ENCODE data around the gene CD68. TPM values are rescaled to one million over a fixed set of nuclear protein-coding genes. Genes with fewer than 3 reads are reported as not detected.

Gene CD68
- total and polyA plus RNA-seq, 7 donors, result 24.6 to 161 (median 56.4) TPM

- Histone ChIP-seq H3K36me3 (peaks cover 0 to 13% (median 5%) of the 10 kb centered on the region in 4 donors), H3K9me3 (no peaks in the 10 kb centered on the region), H3K4me3 (no peak within 1 kb of the TSS), H3K4me1 (peaks cover 0 to 17% (median 14%) of the 10 kb centered on the region in 4 donors), H3K27me3 (no peaks in the 10 kb centered on the region), H3K27ac (no peak within 1 kb of the TSS)
- DNase-seq, result no peak
- WGBS, 2 donors, result 65 to 86% methylated on average over 13 of the region's 13 CpGs
- TF ChIP-seq POLR2A (IDR thresholded peaks at IDR 0.05) (no peak), POLR2AphosphoS5 (IDR thresholded peaks at IDR 0.05) (no peak), CTCF (IDR thresholded peaks at IDR 0.05) (no peak), EP300 (IDR thresholded peaks at IDR 0.05) (no peak)
- intact Hi-C loops (cut with DNase I), result no loop called here
Measured at GRCh38 chr17:7629939-7630571, 50.6 kb downstream of the CD68 start, which contains the start of gene SHBG. TSS of gene SHBG (plus strand) at chr17:7630135. CDS start at chr17:7630173, 38 bp downstream.

Small RNA genes within 50 kb of the gene (small RNA-seq; reads per million reads assigned to genes)
- gene CD68, result 0 reads per million in 3 donors
- 0 reads per million in 3 donors for gene RF00019
- 0 reads per million in 3 donors for gene SNORA48
- gene SNORD10, result 0 reads per million in 3 donors

Other genes with a start within 250 kb of the CD68 start
- 1 to 10 TPM; 1.1 to 3.9 (median 2.9) TPM for gene ACAP1, start 243.1 kb upstream of the CD68 start, total RNA-seq
- gene ACAP1, start 243.1 kb upstream of the CD68 start, polyA plus RNA-seq, result 10 to 100 TPM in 1 of 3 donors, 1 to 10 TPM in 2; 1.2 to 55.8 (median 1.4) TPM
- 1 to 10 TPM; 4.4 to 6.4 (median 5.5) TPM for gene KCTD11, start 227.5 kb upstream of the CD68 start, total RNA-seq
- gene KCTD11, start 227.5 kb upstream of the CD68 start, polyA plus RNA-seq, result 10 to 100 TPM in 1 of 3 donors, 1 to 10 TPM in 2; 6.2 to 11.7 (median 9.0) TPM
- not detected for gene TMEM95, start 224.5 kb upstream of the CD68 start, total RNA-seq
- gene TMEM95, start 224.5 kb upstream of the CD68 start, polyA plus RNA-seq, result not detected
- gene TNK1, start 198.5 kb upstream of the CD68 start, total RNA-seq, result 1 to 10 TPM; 2.1 to 5.4 (median 3.4) TPM
- gene TNK1, start 198.5 kb upstream of the CD68 start, polyA plus RNA-seq, result 10 to 100 TPM in 2 of 3 donors, 1 to 10 TPM in 1; 8.4 to 14.6 (median 10.4) TPM
- gene PLSCR3, start 185.1 kb upstream of the CD68 start, total RNA-seq, result 10 to 100 TPM; 10.4 to 18.3 (median 14.2) TPM
- gene PLSCR3, start 185.1 kb upstream of the CD68 start, polyA plus RNA-seq, result 10 to 100 TPM; 11.6 to 27.2 (median 18.0) TPM
- 100 to 1,000 TPM in 2 of 4 donors, 10 to 100 TPM in 2; 19.0 to 152 (median 99.7) TPM for gene TMEM256, start 175.5 kb upstream of the CD68 start, total RNA-seq
- 100 to 1,000 TPM; 150 to 357 (median 235) TPM for gene TMEM256, start 175.5 kb upstream of the CD68 start, polyA plus RNA-seq
- gene NLGN2, start 171.8 kb upstream of the CD68 start, total RNA-seq, result 10 to 100 TPM in 2 of 4 donors, 1 to 10 TPM in 2; 6.8 to 18.8 (median 10.4) TPM
- 1 to 10 TPM in 1 of 3 donors, under 1 TPM in 2; 0.60 to 8.9 (median 0.69) TPM for gene NLGN2, start 171.8 kb upstream of the CD68 start, polyA plus RNA-seq
- not detected for gene SPEM1, start 159.3 kb upstream of the CD68 start, total RNA-seq
- gene SPEM1, start 159.3 kb upstream of the CD68 start, polyA plus RNA-seq, result not detected
- not detected for gene SPEM2, start 154.0 kb upstream of the CD68 start, total RNA-seq
- gene SPEM2, start 154.0 kb upstream of the CD68 start, polyA plus RNA-seq, result not detected
- not detected for gene SPEM3, start 150.8 kb upstream of the CD68 start, total RNA-seq
- not detected for gene SPEM3, start 150.8 kb upstream of the CD68 start, polyA plus RNA-seq
- gene TMEM102, start 144.2 kb upstream of the CD68 start, total RNA-seq, result 1 to 10 TPM; 1.2 to 2.5 (median 1.6) TPM
- gene TMEM102, start 144.2 kb upstream of the CD68 start, polyA plus RNA-seq, result 10 to 100 TPM in 1 of 3 donors, 1 to 10 TPM in 2; 6.6 to 14.5 (median 8.1) TPM
- under 1 TPM in 1 of 4 donors, not detected in 3; 0.36 TPM for gene FGF11, start 140.1 kb upstream of the CD68 start, total RNA-seq
- 1 to 10 TPM in 1 of 3 donors, under 1 TPM in 1, not detected in 1; 0.69 to 2.8 TPM for gene FGF11, start 140.1 kb upstream of the CD68 start, polyA plus RNA-seq
- 1 to 10 TPM; 4.2 to 8.1 (median 6.5) TPM for gene CHRNB1, start 134.6 kb upstream of the CD68 start, total RNA-seq
- gene CHRNB1, start 134.6 kb upstream of the CD68 start, polyA plus RNA-seq, result 10 to 100 TPM in 2 of 3 donors, 1 to 10 TPM in 1; 7.2 to 13.2 (median 11.2) TPM
- gene ZBTB4, start 100.0 kb upstream of the CD68 start, total RNA-seq, result 10 to 100 TPM; 42.5 to 56.5 (median 45.3) TPM
- gene ZBTB4, start 100.0 kb upstream of the CD68 start, polyA plus RNA-seq, result 10 to 100 TPM in 2 of 3 donors, 1 to 10 TPM in 1; 5.5 to 19.6 (median 12.0) TPM
- gene SLC35G6, start 98.2 kb upstream of the CD68 start, total RNA-seq, result not detected
- gene SLC35G6, start 98.2 kb upstream of the CD68 start, polyA plus RNA-seq, result not detected
- gene POLR2A, start 95.3 kb upstream of the CD68 start, total RNA-seq, result 10 to 100 TPM; 30.1 to 43.2 (median 36.5) TPM
- 10 to 100 TPM in 2 of 3 donors, 1 to 10 TPM in 1; 7.2 to 51.1 (median 11.3) TPM for gene POLR2A, start 95.3 kb upstream of the CD68 start, polyA plus RNA-seq
- 100 to 1,000 TPM in 2 of 4 donors, 10 to 100 TPM in 2; 60.1 to 122 (median 91.8) TPM for gene TNFSF12, start 30.6 kb upstream of the CD68 start, total RNA-seq
- 10 to 100 TPM; 18.0 to 45.0 (median 26.1) TPM for gene TNFSF12, start 30.6 kb upstream of the CD68 start, polyA plus RNA-seq
- 10 to 100 TPM; 20.2 to 41.0 (median 24.5) TPM for gene TNFSF13, start 20.9 kb upstream of the CD68 start, total RNA-seq
- gene TNFSF13, start 20.9 kb upstream of the CD68 start, polyA plus RNA-seq, result 100 to 1,000 TPM in 1 of 3 donors, 10 to 100 TPM in 2; 15.6 to 108 (median 21.0) TPM
- gene SENP3, start 17.7 kb upstream of the CD68 start, total RNA-seq, result 10 to 100 TPM; 73.5 to 91.1 (median 81.1) TPM
- gene SENP3, start 17.7 kb upstream of the CD68 start, polyA plus RNA-seq, result 10 to 100 TPM; 28.2 to 55.4 (median 35.6) TPM
- 10 to 100 TPM; 38.5 to 67.1 (median 50.8) TPM for gene MPDU1, start 4.2 kb downstream of the CD68 start, total RNA-seq
- gene MPDU1, start 4.2 kb downstream of the CD68 start, polyA plus RNA-seq, result 100 to 1,000 TPM in 1 of 3 donors, 10 to 100 TPM in 2; 38.4 to 121 (median 45.3) TPM
- 10 to 100 TPM in 2 of 4 donors, 1 to 10 TPM in 2; 2.5 to 15.3 (median 10.5) TPM for gene SOX15, start 10.5 kb downstream of the CD68 start, total RNA-seq
- 1 to 10 TPM in 2 of 3 donors, not detected in 1; 1.2 TPM for gene SOX15, start 10.5 kb downstream of the CD68 start, polyA plus RNA-seq
- 10 to 100 TPM; 33.8 to 35.5 (median 34.6) TPM for gene FXR2, start 35.3 kb downstream of the CD68 start, total RNA-seq
- gene FXR2, start 35.3 kb downstream of the CD68 start, polyA plus RNA-seq, result 10 to 100 TPM; 21.3 to 27.4 (median 21.6) TPM
- 100 to 1,000 TPM in 2 of 4 donors, 10 to 100 TPM in 2; 72.9 to 116 (median 99.2) TPM for gene SAT2, start 48.2 kb downstream of the CD68 start, total RNA-seq
- gene SAT2, start 48.2 kb downstream of the CD68 start, polyA plus RNA-seq, result 100 to 1,000 TPM in 2 of 3 donors, 10 to 100 TPM in 1; 96.9 to 115 (median 107) TPM
- not detected for gene SHBG, start 50.5 kb downstream of the CD68 start, total RNA-seq
- 1 to 10 TPM in 1 of 3 donors, under 1 TPM in 1, not detected in 1; 0.34 to 1.2 TPM for gene SHBG, start 50.5 kb downstream of the CD68 start, polyA plus RNA-seq
- 1 to 10 TPM; 1.2 to 4.2 (median 1.5) TPM for gene ATP1B2, start 71.3 kb downstream of the CD68 start, total RNA-seq
- 1 to 10 TPM in 1 of 3 donors, under 1 TPM in 1, not detected in 1; 0.60 to 1.2 TPM for gene ATP1B2, start 71.3 kb downstream of the CD68 start, polyA plus RNA-seq
- gene TP53, start 107.9 kb downstream of the CD68 start, total RNA-seq, result 10 to 100 TPM; 14.0 to 31.5 (median 15.9) TPM
- gene TP53, start 107.9 kb downstream of the CD68 start, polyA plus RNA-seq, result 10 to 100 TPM; 14.4 to 45.3 (median 16.2) TPM
- gene WRAP53, start 108.8 kb downstream of the CD68 start, total RNA-seq, result 10 to 100 TPM in 1 of 4 donors, 1 to 10 TPM in 3; 3.9 to 16.3 (median 4.8) TPM
- 10 to 100 TPM in 1 of 3 donors, 1 to 10 TPM in 2; 3.6 to 15.5 (median 7.6) TPM for gene WRAP53, start 108.8 kb downstream of the CD68 start, polyA plus RNA-seq
- under 1 TPM; 0.28 to 0.71 (median 0.44) TPM for gene EFNB3, start 125.6 kb downstream of the CD68 start, total RNA-seq
- 1 to 10 TPM in 1 of 3 donors, not detected in 2; 1.0 TPM for gene EFNB3, start 125.6 kb downstream of the CD68 start, polyA plus RNA-seq
- gene DNAH2, start 138.1 kb downstream of the CD68 start, total RNA-seq, result under 1 TPM in 3 of 4 donors, not detected in 1; under 0.01 to 0.36 (median 0.28) TPM
- gene DNAH2, start 138.1 kb downstream of the CD68 start, polyA plus RNA-seq, result under 1 TPM in 1 of 3 donors, not detected in 2; 0.32 TPM

Measured in sigmoid colon (tissue), 7 donors.